Activated CD4-positive, alpha-beta T cell treated with anti-CD3 and anti-CD28 coated beads for 48 hours (primary cell): ENCODE results near the gene SAFB2.
A peak's percentile ranks its signal among the peaks of the same experiment; 100 is the strongest.

Experiments
- DNase-seq: peaks from one replicate; pipeline ENCODE4 v3.0.0-alpha.2; 2020

SAFB2 gene

DNA sequence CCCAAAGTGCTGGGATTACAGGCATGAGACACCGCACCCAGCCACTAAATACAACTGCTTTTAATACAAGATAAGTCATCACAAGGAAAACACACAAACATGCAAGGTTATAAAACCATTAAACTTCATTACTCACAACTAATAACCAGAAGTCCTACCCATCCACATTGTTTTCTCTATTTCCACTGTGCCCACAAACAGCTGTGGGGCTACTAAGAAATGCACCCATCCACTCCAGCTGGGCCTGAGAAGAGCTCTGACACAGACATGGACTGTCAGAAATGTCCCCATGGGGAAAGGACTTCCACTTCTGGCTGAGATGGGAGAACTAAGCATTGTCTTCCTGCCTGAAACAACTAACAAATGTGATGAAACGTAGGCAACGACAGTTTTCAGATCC, 17.2 kb downstream of the SAFB2 start:
- DNase-seq, result no peak

DNA sequence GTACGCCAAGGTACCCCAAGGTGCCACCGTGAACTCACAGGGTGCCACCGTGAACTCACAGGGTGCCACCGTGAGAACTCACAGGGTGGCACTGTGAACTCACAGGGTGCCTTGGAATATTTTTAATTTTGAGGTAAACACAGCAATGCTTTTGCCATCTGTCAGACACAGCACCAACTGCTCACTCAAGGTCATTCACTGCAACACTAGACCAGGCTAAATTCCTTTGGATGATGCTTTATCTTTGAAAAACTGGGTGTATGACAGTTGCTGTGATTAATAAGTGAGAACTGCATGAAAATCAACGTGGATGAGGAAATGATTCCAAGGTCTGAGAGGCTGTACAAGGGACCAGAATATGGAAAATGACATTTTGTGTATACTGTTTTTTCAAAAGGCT, 18.9 kb downstream of the SAFB2 start:
- no peak for DNase-seq

DNA sequence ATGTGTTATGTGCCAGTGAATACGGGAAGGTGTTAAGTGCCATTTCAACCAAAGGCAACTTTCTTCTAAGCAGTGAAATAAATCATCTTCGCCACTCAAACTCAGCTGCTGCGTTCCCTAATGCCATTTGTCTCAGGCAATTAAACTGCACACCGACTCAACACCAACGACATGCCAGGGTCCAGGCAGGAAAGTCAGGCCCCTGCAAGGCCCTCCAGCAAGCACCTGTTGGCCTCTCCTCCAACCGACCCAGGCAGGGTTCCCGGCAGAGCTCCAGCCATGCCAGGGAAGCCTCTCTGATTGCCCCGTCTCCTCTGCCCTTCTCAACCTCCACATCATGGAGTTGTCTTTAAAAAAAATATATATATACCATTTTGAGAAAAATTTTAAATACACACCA, 21.8 kb downstream of the SAFB2 start:
- no peak for DNase-seq

DNA sequence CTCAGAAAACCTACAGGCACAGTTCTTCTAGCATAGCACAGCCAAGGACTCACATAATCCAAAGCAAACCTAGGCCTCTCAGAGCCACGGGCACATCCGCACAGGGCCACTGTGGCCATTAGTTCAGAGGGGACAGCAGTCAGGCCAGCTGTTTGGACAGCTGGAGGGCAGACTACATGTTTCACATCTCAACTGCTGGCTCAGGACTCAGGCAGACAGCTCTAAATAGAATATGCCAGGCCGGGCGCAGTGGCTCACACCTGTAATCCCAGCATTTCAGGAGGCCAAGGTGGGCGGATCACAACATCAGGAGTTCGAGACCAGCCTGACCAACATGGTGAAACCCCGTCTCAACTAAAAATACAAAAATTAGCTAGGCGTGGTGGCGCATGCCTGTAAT, 26.8 kb downstream of the SAFB2 start:
- no peak for DNase-seq

DNA sequence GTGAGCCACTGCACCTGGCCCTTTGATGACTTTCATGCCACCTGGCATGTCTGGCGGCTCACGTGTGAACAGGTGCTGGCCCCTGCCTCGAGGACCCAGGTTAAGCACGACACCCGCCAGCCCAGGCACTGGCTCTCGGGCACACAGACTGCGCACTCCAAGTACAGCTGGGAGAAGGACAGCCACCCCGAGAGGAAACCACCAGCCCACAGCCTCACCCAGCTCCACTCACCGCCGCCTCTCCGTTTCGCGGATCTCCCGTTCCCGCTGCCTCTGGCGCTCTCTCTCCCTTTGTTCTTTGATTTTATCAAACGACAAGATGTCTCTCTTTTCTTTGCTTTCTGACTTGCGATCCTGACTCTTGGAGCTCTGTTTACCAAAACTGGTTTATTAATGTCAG, 27.4 kb downstream of the SAFB2 start:
- DNase-seq, result no peak

DNA sequence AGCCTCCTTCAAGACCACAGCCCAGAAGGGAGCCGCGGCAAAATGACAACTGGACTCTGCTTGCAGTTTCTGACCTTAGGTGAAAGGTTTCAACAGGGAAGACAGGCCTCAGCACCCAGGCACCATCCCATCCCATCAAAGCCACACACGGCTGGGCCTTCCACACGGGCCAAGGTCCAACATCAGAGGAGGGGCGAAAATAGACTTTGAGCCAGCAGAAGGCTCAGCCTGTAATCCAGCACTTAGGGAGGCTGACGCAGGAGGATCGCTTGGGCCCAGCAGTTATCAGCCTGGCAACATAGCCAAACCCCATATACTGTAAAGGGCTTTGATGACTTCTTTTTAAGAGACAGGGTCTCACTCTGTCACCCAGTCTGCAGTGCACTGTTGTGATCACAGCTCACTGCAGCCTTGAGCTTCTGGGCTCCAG, 28.0 kb downstream of the SAFB2 start:
- DNase-seq, result no peak

DNA sequence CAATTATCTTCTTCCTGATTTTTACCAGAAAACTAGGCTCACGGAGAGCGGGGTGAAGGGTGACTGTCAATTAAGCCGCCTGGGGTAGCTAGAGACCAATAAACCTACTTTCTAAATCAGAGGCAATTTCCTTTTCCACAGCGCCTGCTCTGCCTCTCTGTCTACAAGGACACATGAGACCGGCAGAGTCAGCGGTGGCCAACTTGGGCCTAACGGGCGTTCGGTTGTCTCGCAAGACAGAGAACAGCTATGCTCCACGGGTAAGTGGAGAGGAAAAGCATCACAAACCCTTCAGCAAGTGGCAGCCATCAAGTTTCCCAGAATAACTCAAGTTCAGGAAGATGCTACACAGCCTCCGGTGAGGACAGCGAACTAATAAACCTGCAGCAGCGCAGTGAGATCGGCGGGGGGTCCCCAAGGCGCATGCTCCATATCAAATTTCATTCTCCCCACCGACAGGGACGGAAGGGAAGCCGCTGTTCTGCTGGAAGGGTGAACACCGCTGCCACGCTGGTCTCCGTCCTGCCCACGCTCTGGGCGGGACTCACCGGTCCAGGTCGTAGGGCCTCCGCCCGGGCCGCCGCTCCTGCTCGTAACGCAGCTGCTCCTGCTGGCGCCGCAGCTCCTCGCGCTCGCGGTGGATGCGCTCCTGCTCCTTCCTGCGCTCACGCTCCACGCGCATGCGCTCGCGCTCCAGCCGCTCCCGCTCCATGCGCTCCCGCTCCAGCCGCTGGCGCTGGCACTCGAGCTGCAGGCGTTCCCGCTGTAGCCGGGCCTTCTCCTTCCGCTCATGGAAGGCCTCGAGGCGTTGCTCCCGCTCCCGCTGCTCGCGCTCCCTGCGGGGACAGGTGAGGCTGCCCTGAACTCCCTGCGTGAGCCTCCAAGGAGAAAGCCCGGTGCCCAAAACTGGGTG, 29.0 kb downstream of the SAFB2 start:
- no peak for DNase-seq

DNA sequence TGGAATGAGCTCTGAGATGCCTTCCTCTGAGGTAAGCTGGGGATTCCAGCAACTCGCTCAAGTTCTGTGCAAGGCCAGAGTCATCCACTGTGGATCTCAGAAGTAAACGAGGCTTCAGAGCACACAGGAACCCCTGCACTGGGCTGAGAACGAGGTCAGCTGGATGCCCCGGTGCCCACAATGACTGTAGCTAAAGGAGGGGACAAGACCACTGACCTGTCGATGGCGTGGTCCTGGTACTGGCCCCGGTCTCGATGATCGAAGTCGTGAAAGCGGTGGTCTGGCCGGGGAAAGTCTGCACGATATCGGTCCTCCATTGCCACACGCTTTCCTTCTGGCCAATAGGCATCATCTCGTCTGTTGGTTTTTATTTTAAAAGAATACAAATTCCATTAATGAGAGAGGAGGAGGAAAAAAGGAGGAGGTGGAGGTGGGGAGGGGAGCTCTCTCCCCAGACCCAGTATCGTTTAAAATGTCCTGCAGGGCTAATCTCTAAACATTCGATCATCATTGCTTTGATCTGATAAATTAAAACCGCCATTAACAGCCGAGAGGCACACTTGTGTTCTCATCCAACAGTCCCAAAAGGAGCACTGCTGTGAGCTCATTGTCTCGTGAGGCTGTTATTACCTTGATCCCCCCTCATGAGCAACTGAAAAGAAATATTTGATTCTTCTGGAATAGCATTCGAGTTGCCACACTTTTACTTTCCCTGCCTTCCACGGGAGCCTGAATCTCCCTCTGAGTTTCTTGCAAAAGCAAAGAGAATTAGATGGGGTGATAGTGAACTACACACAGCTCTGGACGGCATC, 29.8 kb downstream of the SAFB2 start:
- no peak for DNase-seq

DNA sequence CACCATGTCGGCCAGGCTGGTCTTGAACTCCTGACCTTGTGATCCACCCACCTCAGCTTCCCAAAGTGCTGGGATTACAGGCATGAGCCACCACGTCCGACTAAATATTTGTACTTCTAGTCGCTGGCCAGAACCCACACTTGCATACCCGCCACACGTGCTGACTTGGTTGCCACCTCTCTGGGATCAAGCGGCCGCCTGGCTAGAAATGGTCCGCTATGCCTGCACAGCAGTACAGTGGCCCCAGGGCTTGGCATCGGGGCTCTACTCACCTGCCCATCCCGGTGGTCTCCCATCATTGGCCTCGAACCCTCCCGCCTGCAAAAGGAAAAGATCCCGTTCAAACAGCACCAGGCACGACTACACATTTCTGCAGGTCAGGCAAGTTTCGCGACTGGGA, 31.1 kb downstream of the SAFB2 start:
- no peak for DNase-seq

DNA sequence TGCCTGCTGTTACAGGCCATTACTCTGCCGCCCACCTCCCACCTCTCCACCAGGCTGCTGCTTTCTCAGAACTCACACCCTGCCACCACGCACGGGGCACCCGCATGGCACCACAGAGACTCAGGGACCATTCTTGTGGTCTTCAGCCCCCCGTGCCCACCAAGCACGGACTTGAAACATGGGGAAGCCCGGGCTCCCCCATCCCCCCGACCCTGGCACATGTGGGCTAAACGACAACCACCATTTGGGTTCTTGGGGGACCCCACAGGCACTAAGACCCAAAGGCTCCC, 31.8 kb downstream of the SAFB2 start:
- no peak for DNase-seq

DNA sequence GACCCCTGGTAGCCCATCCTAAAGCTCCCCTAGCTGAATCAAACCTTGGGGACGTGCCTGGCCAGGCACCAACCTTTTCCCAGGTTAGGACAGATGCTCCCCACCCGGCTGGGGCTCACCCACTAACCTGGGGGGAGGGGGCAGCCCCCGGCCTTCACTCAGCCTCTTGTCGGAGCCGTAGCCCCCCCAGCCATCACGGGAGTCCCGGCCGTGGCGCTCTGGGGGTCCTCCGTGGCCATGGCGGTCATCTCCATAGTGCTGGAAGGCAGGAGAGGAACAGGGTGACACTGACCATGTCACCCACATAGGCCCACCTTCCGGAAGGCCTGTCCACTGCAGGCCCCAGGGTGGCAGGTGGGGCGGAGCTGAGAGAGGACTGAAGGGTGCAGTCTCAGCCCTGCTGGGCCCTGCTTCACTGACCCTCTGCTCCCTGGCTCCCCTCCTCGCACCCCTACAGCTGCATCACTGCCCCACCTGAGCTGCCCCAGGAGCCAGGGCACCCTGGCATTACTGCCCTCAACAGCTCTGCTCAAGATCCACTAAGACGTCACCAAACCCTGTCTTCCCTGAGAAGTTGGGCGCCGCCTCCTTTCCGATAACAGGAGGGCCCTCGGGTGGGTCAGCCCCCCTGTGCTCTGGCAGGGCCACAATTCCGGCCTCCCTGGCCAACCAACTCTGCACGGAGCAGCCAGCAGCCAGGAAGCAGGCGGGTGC, 32.3 kb downstream of the SAFB2 start:
- no peak for DNase-seq

DNA sequence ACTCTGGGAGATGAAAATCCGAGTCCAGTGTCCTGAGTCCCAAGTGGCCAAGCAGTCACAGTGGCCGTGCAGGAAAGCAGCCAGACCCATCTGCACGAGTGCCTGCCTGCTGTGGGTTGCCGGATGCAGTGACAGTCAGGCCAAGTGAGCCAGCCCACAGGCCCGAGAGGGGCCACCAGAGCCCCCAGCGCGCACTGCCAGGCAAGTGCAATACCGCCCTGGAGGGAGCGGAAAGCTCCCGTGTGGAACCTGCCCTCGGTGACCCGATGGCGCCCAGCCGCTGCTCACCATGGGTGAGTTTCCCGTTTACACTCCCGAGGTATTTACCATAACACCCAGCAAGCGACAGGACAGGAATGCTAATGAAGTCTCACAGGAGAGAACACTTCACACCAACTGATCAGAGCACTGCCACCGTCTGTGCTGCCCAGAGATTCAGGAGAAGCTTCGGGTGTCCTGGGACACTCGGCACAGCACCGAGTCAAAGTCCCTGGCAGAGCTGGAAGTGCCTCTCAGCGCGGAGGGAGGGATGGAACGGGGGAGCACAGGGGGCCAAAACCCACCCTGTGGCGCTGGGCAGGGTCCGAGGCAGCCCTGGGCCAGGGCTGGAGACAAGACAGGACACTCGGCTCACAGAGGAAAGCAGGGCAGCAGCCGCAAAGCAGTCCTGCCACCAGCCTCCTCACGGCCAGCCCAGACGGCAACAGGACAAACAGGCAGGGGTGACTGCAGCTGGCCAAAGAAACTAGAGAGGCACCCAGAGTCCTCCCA, 33.5 kb downstream of the SAFB2 start:
- no peak for DNase-seq

DNA sequence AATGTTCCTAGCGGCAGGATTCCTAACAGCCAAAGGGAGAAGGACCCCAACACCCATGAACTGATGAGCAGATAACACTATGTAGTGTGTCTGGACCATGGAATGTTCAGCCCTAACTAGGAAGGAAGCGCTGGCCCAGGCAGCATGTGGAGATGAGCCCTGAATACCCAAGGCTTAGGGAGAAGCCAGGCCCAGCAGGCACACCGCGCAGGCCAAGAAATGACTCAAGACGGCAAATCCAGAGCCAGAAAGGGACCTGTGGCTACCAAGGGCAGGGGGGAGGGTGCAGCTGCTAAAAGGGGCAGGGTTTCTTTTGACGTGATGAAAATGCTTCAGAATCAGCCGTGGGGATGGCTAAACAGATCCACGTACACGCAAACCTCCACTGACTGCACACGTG, 34.1 kb downstream of the SAFB2 start:
- no peak for DNase-seq

DNA sequence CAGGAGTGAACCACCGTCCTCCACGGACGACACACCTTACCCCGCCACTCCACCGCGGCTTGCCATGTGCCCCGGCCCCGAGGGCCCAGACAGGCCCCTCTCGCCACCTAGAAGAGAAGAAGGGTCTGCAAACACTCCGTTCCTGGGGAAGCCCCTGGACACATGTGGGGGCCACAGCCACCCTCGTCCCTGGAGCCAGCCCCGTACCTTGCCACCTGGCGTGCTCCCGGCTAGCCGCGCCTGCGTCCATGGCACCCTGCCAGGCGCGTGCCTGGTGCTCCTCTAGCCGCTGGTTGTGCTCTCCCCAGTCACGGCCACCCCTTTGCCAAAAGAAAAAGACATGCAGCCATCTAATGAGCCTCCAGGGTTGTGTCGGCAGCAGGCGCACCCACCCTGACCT, 34.9 kb downstream of the SAFB2 start:
- DNase-seq, result no peak

DNA sequence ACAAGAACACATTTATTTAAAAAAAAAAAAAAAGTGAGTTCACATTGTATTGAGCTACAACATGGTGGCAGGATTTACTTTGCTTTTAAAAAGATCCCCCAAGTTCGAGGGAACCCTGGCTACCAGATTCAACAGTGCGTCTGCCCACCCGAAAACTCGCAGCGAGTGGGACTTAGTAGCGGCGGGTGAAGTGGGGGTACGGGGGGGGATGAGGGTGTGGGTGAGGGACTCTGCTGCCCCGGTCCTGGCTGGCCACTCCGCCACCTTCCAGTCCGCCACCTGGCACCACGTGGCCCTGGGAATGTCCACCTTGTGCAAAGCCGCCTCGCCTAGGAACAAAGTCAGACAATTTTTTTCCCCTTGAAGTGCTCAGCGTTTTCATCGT, 35.5 kb downstream of the SAFB2 start:
- no peak for DNase-seq

DNA sequence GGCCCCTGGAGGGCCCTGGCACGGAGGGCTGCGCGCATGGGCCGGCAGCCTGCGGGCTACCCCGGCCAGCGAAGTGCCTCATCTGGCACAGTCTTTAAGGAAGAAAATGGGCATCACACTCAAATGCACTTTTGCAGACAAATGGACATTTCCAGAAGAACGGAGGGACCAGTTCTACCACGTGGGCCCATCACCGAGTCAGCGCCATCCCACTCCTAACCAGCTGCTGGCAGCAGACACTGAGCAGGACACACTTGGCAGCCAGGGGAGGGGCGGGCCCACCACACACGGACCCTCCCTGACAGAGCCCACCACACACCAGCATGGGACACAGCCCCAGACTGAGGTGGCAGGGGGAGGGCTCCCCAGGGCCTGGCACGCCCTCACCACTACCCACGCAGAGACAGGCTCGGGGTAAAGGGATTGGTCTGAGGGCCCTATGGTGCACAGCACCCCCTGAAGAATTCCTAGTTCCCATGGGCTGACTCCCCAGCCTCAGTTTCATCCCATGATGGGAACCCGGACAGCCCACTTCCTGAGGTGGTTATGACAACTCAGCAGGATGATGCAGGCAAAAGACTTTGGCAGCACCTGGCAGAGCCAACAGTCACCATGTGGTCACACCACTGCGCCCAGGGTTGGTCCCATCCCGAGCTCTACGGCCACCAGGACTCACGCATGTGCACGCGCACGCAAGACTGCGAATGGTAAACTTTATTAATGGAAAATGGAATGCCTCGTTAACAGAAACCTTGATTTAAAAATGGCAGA, 36.1 kb downstream of the SAFB2 start:
- DNase-seq, result no peak

DNA sequence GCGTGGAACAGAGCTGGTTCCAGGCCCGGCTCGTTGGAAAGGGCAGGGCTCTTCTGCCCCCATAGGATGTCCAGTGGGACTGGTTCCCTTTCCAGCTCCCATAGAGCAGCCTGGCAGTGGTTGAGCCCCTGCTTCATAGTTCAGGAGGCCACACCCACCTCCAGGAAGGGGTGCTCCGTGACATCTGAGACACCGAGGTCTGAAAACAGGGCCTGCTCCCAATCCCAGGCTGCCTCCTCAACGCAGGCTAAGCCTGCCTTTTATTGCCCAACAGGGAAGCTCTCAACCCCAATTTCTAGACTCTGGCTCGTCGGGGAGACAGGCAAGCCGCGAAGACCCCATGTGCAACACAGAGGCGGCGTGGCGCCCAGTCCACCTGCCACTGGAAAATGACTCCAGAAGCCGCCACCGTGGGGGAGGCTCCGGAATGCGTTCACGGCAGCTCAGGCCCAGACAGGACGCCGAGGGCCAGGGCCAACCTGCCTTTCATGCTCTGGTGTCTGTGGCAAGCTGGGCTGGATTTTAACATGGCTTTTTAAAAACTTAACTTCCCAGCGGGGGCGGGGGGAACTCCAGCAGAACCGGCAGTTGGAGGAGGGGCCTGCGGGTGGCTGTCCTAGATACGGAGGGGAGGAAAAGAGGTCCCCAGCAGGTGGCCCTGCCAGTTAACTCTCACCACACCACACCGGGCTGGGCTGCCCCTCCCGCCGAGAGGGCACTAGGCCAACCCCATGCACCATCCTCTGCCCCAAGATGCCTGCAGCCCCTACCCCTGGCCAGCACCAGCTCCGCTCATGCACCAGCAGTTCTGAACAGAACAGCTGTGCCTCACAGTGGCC, 36.9 kb downstream of the SAFB2 start:
- DNase-seq, result peak; percentile 52

DNA sequence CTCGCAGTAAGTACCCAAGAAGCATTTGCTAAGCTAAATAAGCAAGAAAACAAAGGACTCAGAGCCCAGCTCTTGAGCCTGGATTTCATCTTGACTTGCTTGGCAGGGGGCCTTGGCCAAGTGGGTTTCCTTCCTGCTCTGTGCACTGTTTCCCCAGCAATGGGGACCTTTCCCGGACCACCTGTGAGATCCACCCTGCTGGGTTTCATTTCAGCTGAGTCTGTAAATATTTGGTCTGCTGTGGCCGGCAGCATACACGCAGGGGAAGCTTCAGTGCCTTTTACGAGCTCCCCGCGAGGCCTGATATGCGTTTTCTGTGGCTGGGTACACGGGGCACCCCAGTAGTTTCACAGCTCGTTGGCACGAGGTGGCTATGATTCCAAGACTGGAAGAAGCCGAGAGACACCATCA, 42.4 kb downstream of the SAFB2 start:
- no peak for DNase-seq

DNA sequence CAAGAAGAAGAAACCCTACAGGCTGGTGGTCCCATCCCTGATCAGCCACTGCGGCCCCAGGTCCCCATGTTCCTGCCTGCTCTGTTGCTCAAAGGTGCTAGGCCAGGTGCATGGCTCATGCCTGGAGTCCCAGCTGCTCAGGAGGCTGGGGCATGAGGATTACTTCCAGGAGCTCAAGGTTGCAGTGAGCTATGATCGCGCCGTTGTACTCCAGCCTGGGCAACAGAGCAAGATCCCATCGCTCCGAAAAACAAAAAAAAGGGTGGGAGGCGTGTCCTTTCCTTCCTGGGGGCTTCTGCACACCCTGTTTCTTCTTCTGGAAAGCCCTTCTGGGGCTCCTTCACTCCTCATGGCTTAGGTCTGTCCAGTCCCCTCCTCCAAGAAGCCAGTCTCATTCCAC, 42.9 kb downstream of the SAFB2 start:
- no peak for DNase-seq

DNA sequence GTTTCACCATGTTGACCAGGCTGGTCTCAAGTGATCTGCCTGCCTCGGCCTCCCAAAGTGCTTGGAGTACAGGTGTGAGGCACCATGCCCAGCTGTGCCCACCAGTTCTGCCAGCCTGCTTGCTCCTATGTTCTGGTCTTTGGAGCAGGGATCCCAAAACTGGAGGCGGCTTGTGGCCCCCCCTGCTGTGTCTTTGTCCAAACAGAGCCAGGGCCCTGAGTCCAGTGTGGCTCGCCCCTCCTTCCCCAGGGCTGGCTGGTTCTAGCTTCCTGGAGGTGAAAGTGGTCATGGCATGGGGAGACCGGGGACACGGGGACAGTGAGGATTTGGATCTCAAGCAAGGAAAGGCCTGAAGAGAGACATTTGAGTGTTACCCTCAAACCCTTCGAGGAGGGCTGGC, 43.3 kb downstream of the SAFB2 start:
- no peak for DNase-seq
